Ascending aorta (tissue), 2 donors: ENCODE results near the gene C2orf80. TPM values are rescaled to one million over a fixed set of nuclear protein-coding genes. Genes with fewer than 3 reads are reported as not detected.
"Not testable (repeated sequence)": the region's sequence is repeated elsewhere in the genome, so short reads cannot be mapped to it uniquely, and the experiment has no call there.

ENCODE experiments used
- DNase-seq, 2 donors: peaks; one replicate each; pipeline ENCODE4 v3.0.0-alpha.2; 2019; ENCODE audit warnings: low spot score in 2 of 2
- H3K27ac ChIP-seq, 2 donors: fragments of 200-600 bp; sonication (generic); one replicate each; pipeline ENCODE4 v1.5.1; 2016 to 2017; ENCODE audit warnings: mild to moderate bottlenecking in 1 of 2
- H3K27me3 ChIP-seq: fragments of 200-600 bp; sonication (generic); one replicate; pipeline ENCODE4 v1.5.1; 2017
- H3K36me3 ChIP-seq, 2 donors: fragments of 200-600 bp; sonication (generic); one replicate each; pipeline ENCODE4 v1.5.1; 2016
- H3K4me1 ChIP-seq, 2 donors: fragments of 200-600 bp; sonication (generic); one replicate each; pipeline ENCODE4 v1.5.1; 2016 to 2017; ENCODE audit warnings: mild to moderate bottlenecking in 1 of 2
- H3K4me3 ChIP-seq, 2 donors: fragments of 200-600 bp; sonication (generic); one replicate each; pipeline ENCODE4 v1.5.1; 2016 to 2017; ENCODE audit warnings: mild to moderate bottlenecking in 1 of 2
- H3K9me3 ChIP-seq, 2 donors: fragments of 200-600 bp; sonication (generic); one replicate each; pipeline ENCODE4 v1.5.1; 2016
- intact Hi-C: fragments of 100-400 bp; cut with DNase I; formaldehyde crosslinking; loops from one replicate; pipeline ENCODE4 v1.15.1; 2023
- total RNA-seq: library from RNA; depleted of rRNA; stranded (reverse); fragments of >200 nt; gene quantifications from one replicate; pipeline ENCODE4 v1.1.0, GENCODE V29; 2016
- TF ChIP-seq, protein P1 (sequence below), 3 experiments: fragments of 200-600 bp in 2 of 3; fragments of 450-650 bp in 1 of 3; sonication (generic) in 2 of 3; IDR thresholded peaks; one replicate each; pipeline ENCODE4 v1.5.1; 2016 to 2019; ENCODE audit warnings: antibody characterized with exemption in 3 of 3, mild to moderate bottlenecking in 1 of 3, moderate library complexity in 1 of 3

Gene C2orf80
- total RNA-seq, 1 donor from 2014 or later: not detected

DNA sequence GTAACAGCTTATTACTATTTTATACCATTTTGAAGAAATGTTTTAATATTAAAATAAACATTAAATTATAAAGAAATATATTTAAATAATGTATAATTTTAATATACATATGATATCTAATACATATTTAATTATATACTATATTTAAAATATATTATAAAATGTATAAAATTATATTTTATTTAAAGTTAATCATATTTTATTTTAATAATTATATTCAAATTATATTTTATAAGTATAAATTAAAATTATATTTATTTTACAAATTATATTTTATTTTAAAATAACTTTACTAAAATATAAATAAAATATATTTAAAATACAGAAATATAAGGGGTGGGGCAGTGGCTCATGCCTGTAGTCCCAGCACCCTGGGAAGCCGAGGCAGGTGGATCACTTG lies 67.6 kb downstream of the C2orf80 start:
- no peaks in the 10 kb centered on the region for H3K4me1 ChIP-seq
- no peak overlapping the region for H3K27ac ChIP-seq
- DNase-seq: no peak
- TF ChIP-seq, protein P1, sequence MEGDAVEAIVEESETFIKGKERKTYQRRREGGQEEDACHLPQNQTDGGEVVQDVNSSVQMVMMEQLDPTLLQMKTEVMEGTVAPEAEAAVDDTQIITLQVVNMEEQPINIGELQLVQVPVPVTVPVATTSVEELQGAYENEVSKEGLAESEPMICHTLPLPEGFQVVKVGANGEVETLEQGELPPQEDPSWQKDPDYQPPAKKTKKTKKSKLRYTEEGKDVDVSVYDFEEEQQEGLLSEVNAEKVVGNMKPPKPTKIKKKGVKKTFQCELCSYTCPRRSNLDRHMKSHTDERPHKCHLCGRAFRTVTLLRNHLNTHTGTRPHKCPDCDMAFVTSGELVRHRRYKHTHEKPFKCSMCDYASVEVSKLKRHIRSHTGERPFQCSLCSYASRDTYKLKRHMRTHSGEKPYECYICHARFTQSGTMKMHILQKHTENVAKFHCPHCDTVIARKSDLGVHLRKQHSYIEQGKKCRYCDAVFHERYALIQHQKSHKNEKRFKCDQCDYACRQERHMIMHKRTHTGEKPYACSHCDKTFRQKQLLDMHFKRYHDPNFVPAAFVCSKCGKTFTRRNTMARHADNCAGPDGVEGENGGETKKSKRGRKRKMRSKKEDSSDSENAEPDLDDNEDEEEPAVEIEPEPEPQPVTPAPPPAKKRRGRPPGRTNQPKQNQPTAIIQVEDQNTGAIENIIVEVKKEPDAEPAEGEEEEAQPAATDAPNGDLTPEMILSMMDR (IDR thresholded peaks at IDR 0.05): no peak
- no peaks in the 10 kb centered on the region for H3K36me3 ChIP-seq
- H3K27me3 ChIP-seq: no peaks in the 10 kb centered on the region
- H3K4me3 ChIP-seq: no peak overlapping the region
- intact Hi-C loops: no loop called here
- no peaks in the 10 kb centered on the region for H3K9me3 ChIP-seq

DNA sequence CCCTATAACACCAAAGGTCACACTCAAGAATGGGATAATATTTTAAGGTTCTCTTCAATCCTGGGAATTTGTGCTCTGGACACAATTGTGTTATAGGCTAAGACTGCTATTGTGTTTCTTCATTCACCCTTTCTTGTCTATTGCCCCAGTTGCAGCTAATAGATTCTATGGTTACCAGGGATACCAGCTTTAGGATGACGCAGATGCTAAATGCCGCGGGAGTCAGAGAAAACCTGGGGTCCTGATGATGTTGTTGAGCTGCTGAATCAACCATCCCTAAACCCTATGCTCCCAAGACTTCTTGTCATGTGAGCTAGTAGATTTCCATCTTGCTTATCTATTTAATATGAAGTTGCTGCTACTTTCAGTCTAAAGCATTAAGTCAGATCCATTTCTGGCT lies 70.9 kb downstream of the C2orf80 start:
- intact Hi-C loops: no loop called here
- Histone ChIP-seq H3K4me1 (no peaks in the 10 kb centered on the region), H3K4me3 (no peak overlapping the region), H3K36me3 (no peaks in the 10 kb centered on the region), H3K27ac (no peak overlapping the region), H3K9me3 (no peaks in the 10 kb centered on the region), H3K27me3 (no peaks in the 10 kb centered on the region)
- TF ChIP-seq, protein P1 (IDR thresholded peaks at IDR 0.05): no peak
- DNase-seq: no peak

DNA sequence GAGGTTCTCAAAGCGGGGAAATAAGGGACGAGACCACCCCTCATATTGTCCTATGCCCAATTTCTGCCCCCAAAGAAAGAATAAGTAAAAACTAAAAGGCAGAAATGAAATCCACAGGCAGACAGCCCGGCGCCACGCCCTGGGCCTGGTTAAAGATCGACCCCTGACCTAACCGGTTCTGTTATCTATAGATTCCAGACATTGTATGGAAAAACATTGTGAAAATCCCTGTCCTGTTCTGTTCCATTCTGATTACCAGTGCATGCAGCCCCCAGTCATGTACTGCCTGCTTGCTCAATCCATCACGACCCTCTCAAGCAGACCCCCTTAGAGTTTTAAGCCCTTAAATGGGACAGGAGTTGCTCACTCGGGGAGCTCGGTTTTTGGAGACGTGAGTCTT lies 72.4 kb downstream of the C2orf80 start:
- H3K4me3 ChIP-seq, intact Hi-C loops, H3K27me3 ChIP-seq, H3K9me3 ChIP-seq, H3K36me3 ChIP-seq, H3K4me1 ChIP-seq, H3K27ac ChIP-seq, DNase-seq: not testable (repeated sequence)

Other genes starting within 250 kb of the C2orf80 start
- 18.3 TPM for gene PLEKHM3, start 164.5 kb downstream of the C2orf80 start, total RNA-seq
- not detected for gene CRYGD, start 65.5 kb downstream of the C2orf80 start, total RNA-seq
- gene CRYGC, start 60.2 kb downstream of the C2orf80 start, total RNA-seq: not detected
- gene CRYGB, start 43.9 kb downstream of the C2orf80 start, total RNA-seq: not detected
- not detected for gene CRYGA, start 26.4 kb downstream of the C2orf80 start, total RNA-seq
- gene IDH1, start 65.0 kb upstream of the C2orf80 start, total RNA-seq: 25.9 TPM
- gene PIKFYVE, start 76.2 kb upstream of the C2orf80 start, total RNA-seq: 12.0 TPM
- not detected for gene PTH2R, start 216.8 kb upstream of the C2orf80 start, total RNA-seq